ENCODE results near the gene MAP2K7. TPM values are rescaled to one million over a fixed set of nuclear protein-coding genes. Genes with fewer than 3 reads are reported as not detected.
A peak's percentile ranks its signal among the peaks of the same experiment; 100 is the strongest.
"Not testable (repeated sequence)": the region's sequence is repeated elsewhere in the genome, so short reads cannot be mapped to it uniquely, and the experiment has no call there.

Gene MAP2K7
- total and polyA plus RNA-seq, 8 donors = 4.1 to 52.2 (median 14.7) TPM

DNA sequence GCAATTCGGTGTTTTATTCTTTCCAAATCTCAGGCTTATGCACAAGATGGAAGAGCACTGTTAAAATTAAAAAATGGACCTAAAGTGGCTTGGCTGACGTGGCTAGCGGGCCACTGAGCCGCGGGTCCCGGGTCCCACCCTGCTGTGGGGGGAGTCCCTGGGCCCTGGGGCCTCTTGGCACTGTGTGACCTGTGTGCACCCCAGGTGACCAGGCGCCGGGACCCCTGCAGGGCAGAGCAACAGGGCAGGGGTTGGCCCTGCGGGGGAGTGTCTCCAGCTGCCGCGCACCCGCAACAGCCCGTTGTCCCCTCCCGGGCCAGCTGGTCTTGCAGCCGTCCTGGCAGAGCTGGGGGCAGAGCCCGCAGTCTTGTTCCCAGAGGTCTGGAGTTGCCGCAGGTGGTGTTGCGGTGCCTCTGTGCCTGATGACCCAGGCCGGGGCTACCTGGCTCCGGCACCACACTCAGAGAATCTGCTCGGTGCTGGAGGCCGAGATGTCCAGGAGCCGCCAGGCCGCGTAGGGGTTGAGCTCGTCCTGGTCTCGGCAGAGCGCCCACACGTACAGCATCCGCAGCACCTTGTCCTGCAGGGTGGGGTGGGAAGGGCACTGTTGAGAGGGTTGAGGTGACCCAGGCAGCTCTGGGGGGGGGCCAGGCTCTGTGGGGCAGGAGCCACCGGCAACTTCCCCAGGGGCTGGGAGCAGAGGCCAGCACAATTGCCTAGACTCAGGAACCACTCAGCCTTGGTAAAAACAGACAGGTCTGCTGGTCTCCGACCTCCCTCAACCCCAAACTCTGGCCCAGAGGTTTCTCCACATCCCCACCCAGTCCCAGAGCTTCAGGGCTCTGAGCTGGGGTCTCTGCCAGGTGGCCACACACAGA is 23.3 kb downstream of the MAP2K7 start:
- peaks cover 0 to 12% (median 9%) of the 10 kb centered on the region in 3 donors for H3K27me3 ChIP-seq
- peak overlapping the region in 3 of 5 donors; percentile 77 to 89 (median 86) for H3K27ac ChIP-seq
- intact Hi-C loops (cut with DNase I; ENCODE audit: low total_unique reads) = loop anchor here (10.0 kb wide), 1 partner anchor 72 kb away; no protein-coding TSS in a partner anchor
- peaks cover 23 to 39% (median 37%) of the 10 kb centered on the region in 4 donors for H3K36me3 ChIP-seq
- H3K4me3 ChIP-seq = peak overlapping the region in 2 of 4 donors; percentile 60 to 61
- peak in 1 of 2 donors; percentile 33 for DNase-seq
- TF ChIP-seq EP300 (IDR thresholded peaks at IDR 0.05) (no peak), CTCF (IDR thresholded peaks at IDR 0.05) (no peak), POLR2AphosphoS5 (IDR thresholded peaks at IDR 0.05) (no peak), POLR2A (IDR thresholded peaks at IDR 0.05) (no peak)
- peaks cover 39 to 90% (median 62%) of the 10 kb centered on the region in 4 donors for H3K4me1 ChIP-seq
- WGBS, 5 donors = 75 to 86% (median 79%) methylated on average over 16 to 32 of the region's 32 CpGs
- no peaks in the 10 kb centered on the region for H3K9me3 ChIP-seq

- no peaks in the 10 kb centered on the region for H3K9me3 ChIP-seq
- intact Hi-C loops (cut with DNase I; ENCODE audit: low total_unique reads) = loop anchor here (10.0 kb wide), 1 partner anchor 73 kb away; no protein-coding TSS in a partner anchor
- H3K27ac ChIP-seq = peak overlapping the region in 4 of 5 donors; percentile 57 to 89 (median 82)
- H3K4me1 ChIP-seq = peaks cover 33 to 86% (median 56%) of the 10 kb centered on the region in 4 donors
- peaks cover 23 to 39% (median 37%) of the 10 kb centered on the region in 4 donors for H3K36me3 ChIP-seq
- TF ChIP-seq POLR2A (IDR thresholded peaks at IDR 0.05) (no peak), POLR2AphosphoS5 (IDR thresholded peaks at IDR 0.05) (no peak), EP300 (IDR thresholded peaks at IDR 0.05) (no peak), CTCF (IDR thresholded peaks at IDR 0.05) (no peak)
- peak in 1 of 2 donors; percentile 21 for DNase-seq
- peaks cover 0 to 12% (median 9%) of the 10 kb centered on the region in 3 donors for H3K27me3 ChIP-seq
- 88 to 93% (median 91%) methylated on average over 11 to 23 of the region's 23 CpGs for WGBS, 5 donors
- no peak overlapping the region for H3K4me3 ChIP-seq
Observed at GRCh38 chr19:7927605-7928333, 24.1 kb downstream of the MAP2K7 start.

DNA sequence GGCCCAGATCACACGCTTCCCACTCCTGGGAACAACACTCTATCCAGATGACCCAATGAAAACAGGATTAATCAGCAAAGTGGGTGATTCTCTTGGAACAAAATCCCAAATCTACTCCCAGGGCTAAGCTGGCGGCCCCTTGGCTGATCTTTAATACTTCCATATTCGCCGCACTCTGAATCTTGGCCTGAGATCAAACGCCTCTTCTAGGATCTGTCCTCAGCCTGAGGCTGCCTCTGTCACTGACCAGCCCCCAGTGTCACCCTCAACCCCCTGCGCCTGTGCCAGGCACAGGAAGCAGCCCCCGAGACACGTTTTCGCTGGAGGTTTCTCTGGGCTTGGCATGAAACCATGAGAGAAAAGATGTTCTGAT is 24.6 kb downstream of the MAP2K7 start:
- H3K4me3 ChIP-seq = no peak overlapping the region
- peak in 1 of 2 donors; percentile 20 for DNase-seq
- peaks cover 26 to 39% (median 37%) of the 10 kb centered on the region in 4 donors for H3K36me3 ChIP-seq
- no peaks in the 10 kb centered on the region for H3K9me3 ChIP-seq
- no peak for TF ChIP-seq EP300 (IDR thresholded peaks at IDR 0.05)
- peaks cover 33 to 80% (median 56%) of the 10 kb centered on the region in 4 donors for H3K4me1 ChIP-seq
- peak overlapping the region in 4 of 5 donors; percentile 57 to 89 (median 82) for H3K27ac ChIP-seq
- intact Hi-C loops (cut with DNase I; ENCODE audit: low total_unique reads) = loop anchor here (10.0 kb wide), 1 partner anchor 74 kb away; no protein-coding TSS in a partner anchor
- peaks cover 0 to 12% (median 9%) of the 10 kb centered on the region in 3 donors for H3K27me3 ChIP-seq
- whole genome bisulfite sequencing, 5 donors = 60 to 85% (median 72%) methylated on average over 9 of the region's 9 CpGs

DNA sequence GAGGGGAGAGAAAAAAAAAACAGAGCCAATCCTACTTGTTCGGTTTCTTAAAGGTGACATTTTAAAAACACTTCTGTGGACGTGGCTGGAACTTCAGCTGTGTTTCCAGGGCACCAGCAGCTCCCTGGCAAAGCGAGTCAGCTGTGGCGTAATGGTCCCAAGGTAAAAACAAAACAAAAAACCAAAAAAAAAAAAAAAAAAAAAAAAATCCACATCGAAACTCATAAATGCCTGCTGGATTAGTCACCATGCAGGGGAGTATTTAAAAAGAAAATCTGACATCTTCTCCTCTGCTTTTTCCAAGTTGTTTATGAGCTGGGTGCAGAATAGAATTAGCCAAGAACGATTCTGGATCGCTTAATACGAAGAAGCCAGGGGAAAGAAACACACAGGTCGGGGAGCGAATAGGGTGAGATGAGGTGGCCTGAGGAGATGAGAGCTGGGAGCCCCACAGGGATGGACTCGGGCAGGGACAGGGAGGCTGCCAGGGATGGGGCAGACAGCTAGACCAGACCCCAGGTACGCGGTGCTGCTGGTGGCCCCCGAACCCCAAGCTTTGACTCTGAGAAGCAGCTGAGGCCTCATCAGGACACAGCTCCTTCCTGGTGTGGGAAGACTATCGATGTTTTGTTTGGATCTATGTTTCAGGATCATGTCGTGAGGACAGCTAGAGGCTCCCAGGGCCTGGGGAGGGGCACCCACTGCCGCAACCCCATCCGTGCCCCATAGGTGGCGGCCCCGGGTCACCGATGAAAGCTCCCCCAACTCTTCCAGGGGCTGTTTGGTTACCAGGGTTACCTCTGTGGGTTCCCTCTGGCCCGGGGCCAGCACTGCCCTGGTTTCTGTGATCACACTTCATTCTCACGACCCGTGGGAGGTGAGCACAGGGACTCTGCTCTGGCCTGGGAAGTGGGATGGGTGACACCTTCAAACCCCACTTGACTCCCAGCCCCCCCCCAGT is 25.3 kb downstream of the MAP2K7 start:
- TF ChIP-seq POLR2AphosphoS5 (IDR thresholded peaks at IDR 0.05) = no peak
- TF ChIP-seq POLR2A (IDR thresholded peaks at IDR 0.05) = no peak
- TF ChIP-seq CTCF (IDR thresholded peaks at IDR 0.05) = peak in 1 of 7 experiments; percentile 23
- WGBS, 5 donors = 51 to 69% (median 58%) methylated on average over 18 to 24 of the region's 24 CpGs
- intact Hi-C loops (cut with DNase I; ENCODE audit: low total_unique reads) = loop anchor here (10.0 kb wide), 1 partner anchor 74 kb away; no protein-coding TSS in a partner anchor
- DNase-seq = peak in 1 of 2 donors; percentile 70
- Histone ChIP-seq H3K27ac (peak overlapping the region in 4 of 5 donors; percentile 57 to 89 (median 82)), H3K27me3 (peaks cover 0 to 12% (median 9%) of the 10 kb centered on the region in 3 donors), H3K36me3 (peaks cover 33 to 46% (median 43%) of the 10 kb centered on the region in 4 donors), H3K4me1 (peaks cover 33 to 75% (median 52%) of the 10 kb centered on the region in 4 donors), H3K9me3 (no peaks in the 10 kb centered on the region), H3K4me3 (no peak overlapping the region)

- H3K4me3 ChIP-seq; intact Hi-C loops (cut with DNase I; ENCODE audit: low total_unique reads); H3K27me3 ChIP-seq; H3K9me3 ChIP-seq: not testable (repeated sequence)
- Histone ChIP-seq H3K4me1 (peaks cover 26 to 65% (median 44%) of the 10 kb centered on the region in 4 donors), H3K27ac (peak overlapping the region in 4 of 5 donors; percentile 42 to 89 (median 82)), H3K36me3 (peaks cover 43 to 56% (median 53%) of the 10 kb centered on the region in 4 donors)
- peak in 1 of 2 donors; percentile 6 for DNase-seq
- WGBS, 5 donors = 80 to 93% (median 87%) methylated on average over 8 to 11 of the region's 11 CpGs
Observed at GRCh38 chr19:7930030-7930429, 26.4 kb downstream of the MAP2K7 start.
